Upper lobe of right lung (tissue), 1 donor: ENCODE measurements around the gene TIE1. TPM values are rescaled to one million over a fixed set of nuclear protein-coding genes. Genes with fewer than 3 reads are reported as not detected.

Experiments used
- ATAC-seq: fragments of 200-7000 bp; cut with Tn5 transposase; one replicate; pipeline ENCODE4 v1.9.1; 2020; ENCODE audit warnings: mild to moderate bottlenecking, moderate library complexity
- DNase-seq: peaks from one replicate; pipeline ENCODE4 v3.0.0-alpha.2; 2020
- H3K27ac ChIP-seq: fragments of 200-600 bp; one replicate; pipeline ENCODE4 v1.8.0; 2022
- H3K27me3 ChIP-seq: fragments of 200-600 bp; one replicate; pipeline ENCODE4 v1.8.0; 2022; ENCODE audit warnings: mild to moderate bottlenecking
- H3K36me3 ChIP-seq: fragments of 200-600 bp; one replicate; pipeline ENCODE4 v1.8.0; 2022
- H3K4me1 ChIP-seq: fragments of 200-600 bp; one replicate; pipeline ENCODE4 v1.8.0; 2022
- H3K4me3 ChIP-seq: fragments of 200-600 bp; one replicate; pipeline ENCODE4 v1.8.0; 2022; ENCODE audit warnings: mild to moderate bottlenecking
- H3K9me3 ChIP-seq: fragments of 200-600 bp; one replicate; pipeline ENCODE4 v1.8.0; 2022
- intact Hi-C: fragments of 100-400 bp; cut with DNase I; formaldehyde crosslinking; loops from one replicate; pipeline ENCODE4 v1.11.0; 2022
- total RNA-seq: library from RNA; stranded (reverse); fragmentation: NEBNext Ultra II Directional; extraction: Animal tissue kit (Norgen Biotek cat#: 25700); gene quantifications from one replicate; pipeline ENCODE4 v1.2.1, GENCODE V29; 2021
- TF ChIP-seq, protein P1 (sequence below): fragments of 200-600 bp; IDR thresholded peaks from one replicate; pipeline ENCODE4 v1.8.0; 2022; ENCODE audit warnings: antibody characterized with exemption
- donor health status: DM: no; HTN: yes; CAD: no; lungs with severe emphysema.

TIE1 gene
- total RNA-seq, 1 donor from 2014 or later, result 59.4 TPM

DNA sequence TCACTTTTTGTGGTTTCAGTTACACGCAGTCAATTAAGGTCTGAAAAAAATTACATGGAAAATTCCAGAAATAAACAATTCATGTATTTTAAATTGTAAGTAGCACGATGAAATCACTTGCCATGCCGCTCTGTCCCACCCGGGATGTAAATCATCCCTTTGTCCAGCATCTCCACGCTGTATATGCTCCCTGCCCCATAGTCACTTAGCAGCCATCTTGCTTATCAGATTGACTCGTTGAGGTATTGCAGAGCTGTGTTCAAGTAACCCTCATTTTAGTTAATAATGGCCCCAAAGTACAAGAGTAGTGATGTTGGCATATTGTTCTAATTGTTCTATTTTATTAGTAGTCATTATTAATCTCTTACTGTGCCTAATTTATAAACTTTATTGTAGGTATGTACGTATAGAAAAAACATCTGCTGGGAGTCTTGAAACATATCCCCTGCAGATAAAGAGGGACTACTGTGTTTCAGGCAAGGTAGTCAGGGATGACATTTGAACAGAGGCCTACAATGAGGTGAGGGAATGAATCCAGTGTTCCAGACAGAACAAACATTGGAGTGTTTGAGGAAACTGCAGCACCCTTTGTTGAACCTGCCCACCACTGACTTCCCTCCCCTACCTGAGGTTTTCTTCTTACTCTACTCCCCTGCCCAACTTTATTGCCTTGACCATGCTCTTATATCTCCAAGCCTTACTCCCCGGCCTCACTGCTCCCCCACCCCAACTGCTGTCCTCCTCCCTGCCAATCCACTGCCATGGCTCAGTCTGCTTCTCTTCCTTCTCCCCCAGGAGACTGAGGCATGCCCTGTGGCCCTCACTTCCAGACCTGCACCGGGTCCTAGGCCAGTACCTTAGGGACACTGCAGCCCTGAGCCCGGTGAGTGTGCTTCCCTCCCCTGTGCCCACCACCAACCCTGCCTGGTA, 50.9 kb downstream of the TIE1 start:
- Histone ChIP-seq H3K27ac (no peak overlapping the region), H3K36me3 (no peaks in the 10 kb centered on the region), H3K4me3 (no peak overlapping the region), H3K9me3 (no peaks in the 10 kb centered on the region), H3K4me1 (no peaks in the 10 kb centered on the region), H3K27me3 (no peaks in the 10 kb centered on the region)
- DNase-seq, result no peak
- no peak for ATAC-seq
- TF ChIP-seq, protein P1, sequence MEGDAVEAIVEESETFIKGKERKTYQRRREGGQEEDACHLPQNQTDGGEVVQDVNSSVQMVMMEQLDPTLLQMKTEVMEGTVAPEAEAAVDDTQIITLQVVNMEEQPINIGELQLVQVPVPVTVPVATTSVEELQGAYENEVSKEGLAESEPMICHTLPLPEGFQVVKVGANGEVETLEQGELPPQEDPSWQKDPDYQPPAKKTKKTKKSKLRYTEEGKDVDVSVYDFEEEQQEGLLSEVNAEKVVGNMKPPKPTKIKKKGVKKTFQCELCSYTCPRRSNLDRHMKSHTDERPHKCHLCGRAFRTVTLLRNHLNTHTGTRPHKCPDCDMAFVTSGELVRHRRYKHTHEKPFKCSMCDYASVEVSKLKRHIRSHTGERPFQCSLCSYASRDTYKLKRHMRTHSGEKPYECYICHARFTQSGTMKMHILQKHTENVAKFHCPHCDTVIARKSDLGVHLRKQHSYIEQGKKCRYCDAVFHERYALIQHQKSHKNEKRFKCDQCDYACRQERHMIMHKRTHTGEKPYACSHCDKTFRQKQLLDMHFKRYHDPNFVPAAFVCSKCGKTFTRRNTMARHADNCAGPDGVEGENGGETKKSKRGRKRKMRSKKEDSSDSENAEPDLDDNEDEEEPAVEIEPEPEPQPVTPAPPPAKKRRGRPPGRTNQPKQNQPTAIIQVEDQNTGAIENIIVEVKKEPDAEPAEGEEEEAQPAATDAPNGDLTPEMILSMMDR, result no peak
- intact Hi-C loops, result loop anchor here (10.0 kb wide), 1 partner anchor 117 kb away; no protein-coding TSS in a partner anchor

DNA sequence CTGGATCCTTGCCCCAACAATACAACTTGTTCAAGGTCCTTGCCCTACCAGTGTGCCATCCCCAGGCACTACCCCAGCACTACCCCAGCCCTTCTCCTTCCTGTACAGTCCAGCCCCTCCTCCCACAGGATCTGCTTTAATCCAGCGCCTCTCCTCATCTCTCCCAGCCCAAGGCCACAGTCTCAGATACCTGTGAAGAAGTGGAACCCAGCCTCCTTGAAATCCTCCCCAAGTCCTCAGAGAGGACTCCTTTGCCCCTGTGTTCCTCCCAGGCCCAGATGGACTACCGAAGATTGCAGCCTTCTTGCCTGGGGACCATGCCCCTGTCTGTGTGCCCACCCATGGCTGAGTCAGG, 51.5 kb downstream of the TIE1 start:
- ATAC-seq, result no peak
- TF ChIP-seq, protein P1, result no peak
- Histone ChIP-seq H3K9me3 (no peaks in the 10 kb centered on the region), H3K4me3 (no peak overlapping the region), H3K4me1 (no peaks in the 10 kb centered on the region), H3K36me3 (no peaks in the 10 kb centered on the region), H3K27ac (no peak overlapping the region), H3K27me3 (no peaks in the 10 kb centered on the region)
- intact Hi-C loops, result loop anchor here (10.0 kb wide), 1 partner anchor 118 kb away; no protein-coding TSS in a partner anchor
- DNase-seq, result no peak

DNA sequence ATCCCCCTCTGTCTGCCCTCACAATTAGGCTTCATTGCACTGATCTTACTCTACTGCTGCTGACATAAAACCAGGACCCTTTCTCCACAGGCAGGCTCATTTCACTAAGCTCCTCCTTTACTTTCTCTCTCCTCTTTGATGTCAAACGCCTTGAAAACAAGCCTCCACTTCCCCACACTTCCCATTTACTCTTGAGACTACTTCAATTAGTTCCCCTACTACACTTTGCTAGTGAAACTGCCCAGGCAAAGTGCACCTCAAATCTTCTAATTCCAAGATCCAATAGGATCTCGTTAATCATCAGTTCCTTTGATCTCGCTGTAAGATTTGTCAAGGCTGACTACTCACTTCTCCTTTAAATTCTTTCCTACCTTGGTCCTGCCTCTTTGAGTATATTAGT, 52.1 kb downstream of the TIE1 start:
- Histone ChIP-seq H3K9me3 (no peaks in the 10 kb centered on the region), H3K27me3 (no peaks in the 10 kb centered on the region), H3K4me3 (no peak overlapping the region), H3K27ac (no peak overlapping the region), H3K4me1 (peaks cover 5% of the 10 kb centered on the region), H3K36me3 (no peaks in the 10 kb centered on the region)
- intact Hi-C loops, result loop anchor here (10.0 kb wide), 1 partner anchor 118 kb away; no protein-coding TSS in a partner anchor
- DNase-seq (no peak), ATAC-seq (no peak)
- TF ChIP-seq, protein P1, result no peak

DNA sequence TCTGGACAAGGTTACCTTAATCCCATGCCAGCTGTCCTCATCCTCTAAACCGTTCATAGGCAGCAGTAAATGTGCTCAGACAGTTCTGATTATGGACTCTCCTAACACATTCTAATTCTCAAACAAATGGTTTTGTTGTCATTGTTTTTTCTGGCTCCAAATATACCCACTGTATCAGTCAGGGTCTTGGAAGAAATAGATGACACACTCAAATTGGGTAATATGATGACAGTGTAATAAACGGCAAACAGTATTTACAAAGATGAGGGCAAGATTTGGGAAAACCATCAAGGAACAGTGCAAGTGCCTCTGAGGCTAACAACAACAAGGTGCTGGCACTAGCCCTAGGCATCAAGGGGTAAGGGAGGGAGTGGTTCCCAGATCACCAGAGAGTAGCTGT, 53.7 kb downstream of the TIE1 start:
- H3K27me3 ChIP-seq, result no peaks in the 10 kb centered on the region
- H3K36me3 ChIP-seq, result no peaks in the 10 kb centered on the region
- intact Hi-C loops, result loop anchor here (10.0 kb wide), 1 partner anchor 120 kb away; no protein-coding TSS in a partner anchor
- DNase-seq, result no peak
- TF ChIP-seq, protein P1, result no peak
- ATAC-seq, result no peak
- peaks cover 6% of the 10 kb centered on the region for H3K4me1 ChIP-seq
- no peak overlapping the region for H3K4me3 ChIP-seq
- H3K27ac ChIP-seq, result no peak overlapping the region
- no peaks in the 10 kb centered on the region for H3K9me3 ChIP-seq

DNA sequence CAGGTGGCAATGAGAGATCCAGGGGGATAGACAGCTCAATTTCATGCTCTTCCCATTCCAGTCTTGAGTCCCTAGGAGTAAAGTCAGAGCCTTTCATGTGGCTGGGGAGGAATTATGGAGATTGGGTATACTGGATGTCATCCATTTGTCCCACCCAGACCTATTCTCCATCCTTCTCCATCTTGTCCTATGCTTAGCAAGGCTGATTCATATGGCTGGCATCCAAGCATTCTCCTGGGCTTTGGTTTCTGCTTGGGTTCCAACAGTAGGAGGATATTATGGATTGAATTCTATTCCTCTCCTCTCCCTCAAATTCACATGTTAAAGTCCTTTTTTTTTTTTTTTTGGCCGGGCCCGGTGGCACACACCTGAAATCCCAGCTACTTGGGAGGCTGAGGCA, 54.2 kb downstream of the TIE1 start:
- TF ChIP-seq, protein P1, result no peak
- H3K27me3 ChIP-seq, result no peaks in the 10 kb centered on the region
- intact Hi-C loops, result loop anchor here (10.0 kb wide), 1 partner anchor 120 kb away; no protein-coding TSS in a partner anchor
- no peaks in the 10 kb centered on the region for H3K36me3 ChIP-seq
- DNase-seq (no peak), ATAC-seq (no peak)
- H3K4me3 ChIP-seq, result no peak overlapping the region
- H3K27ac ChIP-seq, result no peak overlapping the region
- H3K4me1 ChIP-seq, result peaks cover 6% of the 10 kb centered on the region
- no peaks in the 10 kb centered on the region for H3K9me3 ChIP-seq
